Activated CD4-positive, alpha-beta T cell treated with anti-CD3 and anti-CD28 coated beads for 48 hours (primary cell): Measurements from ENCODE around the gene KCNK15.

Source experiments
- DNase-seq: peaks from one replicate; pipeline ENCODE4 v3.0.0-alpha.2; 2020

Gene KCNK15

DNA sequence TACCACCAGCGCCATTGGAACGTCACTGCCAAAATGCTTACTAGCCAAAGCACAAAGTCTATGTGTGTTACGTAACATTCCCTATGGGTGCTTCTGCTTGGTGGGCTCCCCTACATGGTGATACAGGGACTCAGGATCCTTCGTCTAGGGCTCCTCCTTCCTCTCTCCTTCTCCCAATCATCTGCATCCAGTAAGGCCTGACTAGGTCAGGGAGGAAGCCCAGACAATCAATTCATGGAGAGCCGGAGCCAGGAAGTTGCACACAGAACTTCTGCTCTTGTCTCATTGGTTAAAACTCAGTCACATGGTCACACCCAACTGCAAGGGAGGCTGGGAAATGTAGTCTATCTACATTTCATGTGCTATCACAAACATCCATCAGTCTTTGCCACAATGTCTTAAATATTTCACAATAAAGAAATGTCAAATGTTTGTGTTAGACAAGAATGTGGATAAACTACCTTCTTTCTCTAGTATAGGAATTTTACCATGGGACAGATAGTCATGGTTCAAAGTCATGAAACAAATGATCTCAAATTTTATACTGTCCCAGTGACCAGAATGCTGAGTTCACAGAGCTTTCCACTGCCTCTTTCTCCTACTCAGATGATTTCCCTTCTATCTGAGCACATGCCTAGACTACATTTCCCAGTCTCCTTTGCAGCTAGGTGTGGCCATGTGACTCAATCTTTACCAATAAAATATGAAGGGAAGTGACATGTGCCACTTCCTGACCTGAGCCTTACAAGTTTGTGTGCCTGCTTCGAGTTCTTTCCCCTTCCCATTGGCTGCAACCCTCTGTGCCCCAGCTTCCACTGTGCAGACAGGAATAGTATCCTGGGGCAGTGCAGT, 9.3 kb upstream of the KCNK15 start:
- peak; percentile 23 for DNase-seq

- no peak for DNase-seq
Measured at GRCh38 chr20:44737116-44737515, 8.5 kb upstream of the KCNK15 start.

DNA sequence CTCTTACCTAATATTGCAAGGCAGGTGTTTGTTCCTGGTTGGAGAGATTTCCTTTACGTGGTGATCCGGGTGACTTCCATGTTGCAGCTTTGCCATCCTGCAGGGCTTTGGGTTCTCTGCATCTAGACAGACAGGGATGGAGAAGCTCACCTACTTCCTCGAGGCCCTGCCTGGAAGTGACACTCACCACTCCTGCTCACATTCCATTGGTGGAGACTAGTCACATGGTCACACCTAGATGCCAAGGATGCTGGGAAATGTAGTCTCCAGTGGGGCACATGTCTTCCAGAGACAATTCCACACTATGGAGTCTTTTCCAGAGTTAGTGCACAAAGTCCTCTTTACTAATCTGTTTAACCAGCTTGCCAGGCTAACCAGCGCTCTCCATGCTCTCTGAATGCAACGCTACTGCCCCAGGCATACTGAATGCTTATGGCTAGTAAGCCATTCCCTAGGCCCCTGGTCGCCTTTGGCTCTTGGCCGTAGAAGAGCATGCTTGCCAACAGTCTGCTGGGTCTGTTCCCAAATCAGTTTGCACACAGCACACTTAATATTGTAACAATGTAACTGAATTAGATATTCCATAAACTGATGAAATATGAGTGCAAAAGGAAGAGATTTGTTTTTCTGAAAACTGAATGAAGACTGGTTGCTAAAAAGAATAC, 6.7 kb upstream of the KCNK15 start:
- peak; percentile 66 for DNase-seq

GRCh38 chr20:44739942-44740341, 5.7 kb upstream of the KCNK15 start:
- DNase-seq, result no peak

GRCh38 chr20:44742304-44743079, 3.2 kb upstream of the KCNK15 start:
- no peak for DNase-seq

DNA sequence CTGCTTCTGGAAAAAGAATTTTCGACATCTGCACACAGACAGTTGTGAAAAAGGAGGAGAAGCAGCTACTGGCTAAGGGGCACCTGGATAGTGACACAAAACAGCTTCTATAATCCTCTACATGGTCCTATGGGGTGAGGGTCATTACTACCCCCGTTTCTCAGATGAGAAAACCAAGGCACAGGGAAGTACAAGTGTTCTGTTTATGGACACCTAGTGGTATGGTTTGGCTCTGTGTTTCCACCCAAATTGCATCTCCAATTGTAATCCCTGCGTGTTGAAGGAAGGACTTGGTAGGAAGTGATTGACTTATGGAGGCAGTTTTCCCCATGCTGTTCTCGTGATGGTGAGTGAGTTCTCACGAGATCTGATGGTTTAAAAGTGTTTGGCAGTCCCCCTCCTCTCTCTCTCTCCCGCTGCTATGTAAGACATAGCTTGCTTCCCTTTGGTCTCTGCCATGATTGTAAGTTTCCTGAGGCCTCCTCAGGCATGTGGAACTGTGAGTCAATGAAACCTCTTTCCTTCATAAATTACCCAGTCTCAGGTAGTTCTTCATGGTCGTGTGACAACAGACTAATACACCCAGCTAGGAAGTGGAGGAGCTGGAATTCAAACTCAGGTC, 2.5 kb upstream of the KCNK15 start:
- DNase-seq, result no peak

DNA sequence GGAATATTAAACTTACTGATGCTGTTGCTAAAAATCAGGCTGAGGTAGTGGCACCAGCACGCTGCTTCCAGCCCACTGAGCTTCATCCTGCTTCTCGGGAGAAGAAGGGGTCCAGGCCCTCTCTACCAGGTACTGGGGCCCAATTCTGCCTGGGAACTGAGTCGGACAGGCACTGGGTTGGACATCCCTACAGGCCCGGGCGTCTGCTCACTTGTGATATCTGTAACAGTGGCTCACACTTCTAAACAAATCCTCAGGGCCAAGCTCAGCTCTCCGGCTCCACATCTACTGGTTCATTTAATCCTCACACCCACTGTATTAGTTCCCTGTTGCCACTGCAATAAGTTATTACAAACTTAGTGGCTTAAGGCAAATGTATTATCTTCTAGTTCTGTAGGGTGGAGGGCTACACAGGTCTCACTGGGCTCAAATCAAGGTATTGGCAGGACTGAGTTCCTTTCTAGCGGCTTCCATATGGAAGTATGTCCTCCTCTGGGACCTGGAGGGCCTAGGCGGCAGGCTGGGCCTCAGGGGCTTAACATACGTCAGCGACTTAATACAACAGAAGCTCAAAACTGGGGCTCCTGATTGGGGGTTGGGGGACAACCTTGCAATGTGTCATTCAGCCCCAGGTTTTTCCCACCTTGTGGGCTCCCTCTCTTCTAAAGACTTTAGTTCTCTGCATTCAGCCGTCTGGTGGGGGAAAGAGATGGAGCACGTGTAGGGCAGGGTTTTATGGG, 1.6 kb upstream of the KCNK15 start:
- DNase-seq, result no peak

DNA sequence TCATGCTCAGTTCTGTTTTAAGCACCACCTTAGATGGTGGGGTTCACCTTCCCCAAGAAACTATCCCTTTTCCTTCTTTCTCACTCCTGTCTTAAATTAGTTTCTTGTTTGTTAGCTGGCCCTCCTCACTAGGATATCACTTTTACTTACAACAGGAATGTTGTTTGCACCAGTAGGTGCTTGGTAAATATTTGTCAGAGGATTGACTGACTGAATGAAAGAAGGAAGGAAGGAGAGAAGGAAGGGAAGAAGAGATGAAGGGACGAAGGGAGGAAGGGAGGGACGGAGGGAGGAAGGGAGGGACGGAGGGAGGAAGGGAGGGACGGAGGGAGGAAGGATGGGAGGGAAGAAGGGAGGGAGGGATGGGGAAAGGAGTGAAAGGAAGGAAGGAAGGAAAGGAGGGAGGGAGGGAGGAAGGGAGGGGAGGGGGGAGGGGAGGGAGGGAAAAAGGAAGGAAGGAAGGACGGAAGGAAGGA, 505 bp upstream of the KCNK15 start:
- DNase-seq, result no peak

DNA sequence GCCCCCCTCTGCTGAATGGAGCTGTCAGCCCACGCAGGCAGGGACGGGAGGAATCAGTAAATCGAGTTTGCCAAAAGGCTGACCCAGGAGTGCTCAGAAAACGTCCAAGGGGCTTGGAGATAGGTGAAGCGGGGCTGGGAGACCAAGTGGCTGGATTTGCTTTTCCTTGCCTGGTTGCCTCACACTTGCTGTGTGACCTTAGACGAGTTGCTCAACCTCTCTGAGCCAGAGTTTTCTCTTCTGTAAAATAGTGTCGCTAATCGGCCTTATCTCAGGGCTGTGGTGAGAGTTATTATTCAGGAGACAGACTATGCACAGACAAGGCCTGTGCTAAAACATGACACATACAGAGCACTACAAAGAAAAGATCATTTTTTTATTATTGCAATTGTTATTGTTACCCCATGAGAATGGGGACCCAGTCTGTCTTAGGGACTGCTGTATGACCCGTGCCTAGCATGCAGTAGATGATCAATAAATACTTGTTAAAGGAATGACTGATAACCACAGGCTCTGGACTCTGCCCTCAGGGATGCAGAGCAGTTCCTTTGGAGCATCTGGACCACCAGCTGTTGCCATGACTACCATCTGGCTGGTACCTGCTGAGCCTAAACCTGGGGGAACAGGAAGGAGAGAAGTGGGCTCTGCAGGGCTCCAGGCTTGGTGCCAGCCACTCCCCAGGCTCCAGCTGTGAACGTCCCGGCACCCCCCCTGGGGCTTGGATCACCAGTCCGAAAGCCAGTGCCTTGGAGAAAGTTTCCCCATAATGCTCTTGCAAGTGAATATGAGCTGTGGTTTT, 901 bp downstream of the KCNK15 start:
- peak; percentile 9 for DNase-seq

GRCh38 chr20:44747166-44748004, 1.7 kb downstream of the KCNK15 start:
- DNase-seq, result peak; percentile 86

DNA sequence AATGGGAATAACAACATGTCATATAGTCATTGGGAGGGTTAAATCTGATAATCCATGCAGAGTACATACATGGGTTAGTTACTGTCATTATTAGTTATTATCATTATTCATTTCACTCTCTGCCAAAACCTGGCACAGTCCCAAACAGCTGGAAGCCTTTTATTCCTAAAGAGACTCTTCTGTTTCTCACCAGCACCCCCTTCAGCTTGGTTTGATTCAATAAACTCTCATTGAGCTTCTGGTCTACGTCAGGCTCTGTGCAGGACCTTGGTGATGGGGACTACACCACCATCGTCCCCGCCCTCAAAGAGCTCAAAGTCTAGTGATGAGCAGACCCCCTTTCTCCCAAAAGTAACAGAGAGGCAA, 2.3 kb downstream of the KCNK15 start:
- no peak for DNase-seq

GRCh38 chr20:44750081-44750805, 4.6 kb downstream of the KCNK15 start:
- DNase-seq, result peak; percentile 32

GRCh38 chr20:44752099-44752931, 6.7 kb downstream of the KCNK15 start:
- no peak for DNase-seq

DNA sequence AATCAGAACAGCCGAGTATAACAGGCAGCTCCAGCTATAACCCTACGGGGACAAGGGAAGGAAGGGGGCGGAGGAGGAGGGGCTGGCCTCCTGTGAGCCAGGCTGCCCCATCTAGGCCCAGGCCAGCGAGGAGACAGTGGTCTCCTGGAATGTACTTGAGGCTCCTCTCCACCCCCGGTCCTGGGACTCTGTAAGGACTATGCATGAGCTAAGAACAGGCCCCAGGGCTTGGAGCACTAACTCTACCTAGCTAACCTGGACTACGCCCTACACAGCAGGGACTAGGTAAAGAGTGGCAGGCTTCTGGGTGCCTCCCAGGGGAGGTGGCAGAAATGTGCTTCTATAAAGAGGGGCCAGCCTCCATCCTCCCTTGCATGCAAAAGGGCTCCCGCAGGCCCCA, 8.9 kb downstream of the KCNK15 start:
- no peak for DNase-seq

DNA sequence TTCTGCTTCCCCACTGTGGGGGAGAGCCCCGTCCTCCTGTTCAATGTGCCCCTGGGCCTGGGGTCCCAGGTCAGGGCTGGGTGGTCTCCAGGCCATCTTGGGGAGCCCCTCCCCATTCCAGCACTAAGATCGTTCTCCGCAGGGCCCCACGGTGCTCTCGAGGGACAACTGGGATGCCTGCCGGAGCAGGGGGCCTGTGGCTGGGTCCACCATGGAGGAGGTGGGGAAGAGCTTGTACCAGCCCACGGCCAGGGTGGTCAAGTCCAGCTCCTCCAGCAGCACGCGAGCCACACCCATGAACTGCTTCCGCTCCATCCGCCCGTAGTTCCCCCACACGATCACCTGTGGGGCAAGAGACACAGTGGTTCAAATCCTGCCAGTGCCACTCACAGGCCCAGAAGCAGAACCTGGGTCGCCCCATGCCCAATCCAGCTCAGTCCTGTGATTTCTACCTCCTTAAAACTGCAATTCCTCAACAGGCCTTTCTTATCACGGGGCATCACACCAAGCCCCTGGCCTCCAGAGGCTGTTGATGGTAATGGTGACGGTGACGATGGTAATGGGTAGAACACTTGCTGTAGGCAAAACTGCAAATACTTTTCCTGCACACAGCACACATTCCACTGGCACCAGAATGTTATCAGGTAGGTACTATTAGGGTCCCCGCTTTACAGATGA, 10.5 kb downstream of the KCNK15 start:
- no peak for DNase-seq

DNA sequence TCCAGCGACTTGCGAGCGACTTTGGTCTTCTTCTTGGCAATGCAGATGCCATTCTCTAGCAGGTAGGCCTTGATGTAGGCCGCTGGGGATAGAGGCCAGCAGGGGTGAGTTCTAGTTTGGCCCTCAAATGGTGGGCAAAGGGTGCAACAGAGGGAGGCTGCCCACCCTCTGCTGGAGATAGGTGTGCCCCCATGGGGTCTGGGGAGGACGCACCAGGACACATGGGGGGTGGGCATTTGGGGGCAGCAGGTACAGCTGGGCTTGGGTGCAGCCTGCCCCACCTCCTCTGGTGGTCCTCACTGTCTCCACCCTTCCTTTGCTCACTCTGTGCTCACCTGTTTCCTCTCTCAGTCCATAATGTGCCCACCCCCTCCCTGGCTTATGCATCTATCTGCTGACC, 11.3 kb downstream of the KCNK15 start:
- no peak for DNase-seq

- no peak for DNase-seq
Measured at GRCh38 chr20:44758247-44759101, 12.8 kb downstream of the KCNK15 start.
